Neuronal stem cell (in vitro differentiated cells): ENCODE measurements around the gene CORO2B.
A peak's percentile ranks its signal among the peaks of the same experiment; 100 is the strongest.

ENCODE experiments used
- DNase-seq: peaks from one replicate; pipeline ENCODE4 v3.0.0-alpha.2; 2013; ENCODE audit warnings: low spot score
- H2AFZ ChIP-seq: one replicate; pipeline ENCODE4 v1.6.1; 2013; ENCODE audit warnings: mild to moderate bottlenecking, low read length, inconsistent platforms
- H2AK5ac ChIP-seq: 2 replicates; pipeline ENCODE4 v1.6.1; 2013; ENCODE audit warnings: low read depth, mild to moderate bottlenecking, inconsistent platforms, low read length, moderate library complexity, mixed read lengths
- H2BK120ac ChIP-seq: 2 replicates; pipeline ENCODE4 v1.6.1; 2013; ENCODE audit warnings: low read depth, mild to moderate bottlenecking, inconsistent platforms, low read length, moderate library complexity, mixed read lengths
- H2BK12ac ChIP-seq: one replicate; pipeline ENCODE4 v1.6.1; 2013; ENCODE audit warnings: low read length, inconsistent platforms
- H2BK15ac ChIP-seq: 2 replicates; pipeline ENCODE4 v1.6.1; 2013; ENCODE audit warnings: mild to moderate bottlenecking, low read length, inconsistent platforms, mixed read lengths
- H2BK5ac ChIP-seq: one replicate; pipeline ENCODE4 v1.6.1; 2013; ENCODE audit warnings: inconsistent platforms, mild to moderate bottlenecking, low read length, moderate library complexity
- H3K14ac ChIP-seq: one replicate; pipeline ENCODE4 v1.6.1; 2013; ENCODE audit warnings: low read length, inconsistent platforms
- H3K18ac ChIP-seq: 2 replicates; pipeline ENCODE4 v1.6.1; 2013; ENCODE audit warnings: low read length, inconsistent platforms
- H3K23ac ChIP-seq: 2 replicates; pipeline ENCODE4 v1.6.1; 2013; ENCODE audit warnings: low read depth, mild to moderate bottlenecking, mixed read lengths, low read length, inconsistent platforms; ENCODE audit not compliant: poor library complexity
- H3K27ac ChIP-seq: replicated peaks from 3 replicates; pipeline ENCODE4 v1.5.1; 2013; ENCODE audit warnings: low read length, inconsistent platforms
- H3K27me3 ChIP-seq, 3 experiments: 2 replicates each; pipeline ENCODE4 v1.6.1; 2013; ENCODE audit warnings: low read length in 3 of 3, mild to moderate bottlenecking in 2 of 3, inconsistent platforms in 1 of 3, low read depth in 1 of 3, mixed read lengths in 1 of 3, moderate library complexity in 1 of 3; ENCODE audit not compliant: control insufficient read depth in 3 of 3, insufficient read depth in 3 of 3
- H3K36me3 ChIP-seq, 2 donors: replicated peaks in 1 of 2; 2 replicates each; pipeline ENCODE4 v1.6.1; 2013; ENCODE audit warnings: low read length in 2 of 2; ENCODE audit not compliant: control insufficient read depth in 2 of 2, insufficient read depth in 2 of 2
- H3K4ac ChIP-seq: 2 replicates; pipeline ENCODE4 v1.6.1; 2013; ENCODE audit warnings: inconsistent platforms, mild to moderate bottlenecking, low read length, moderate library complexity
- H3K4me1 ChIP-seq, 2 donors: 1 replicate in 1 of 2; 2 replicates in 1 of 2; pipeline ENCODE4 v1.6.1; 2013; ENCODE audit warnings: low read length in 2 of 2, low read depth in 1 of 2; ENCODE audit not compliant: control insufficient read depth in 2 of 2, insufficient read depth in 1 of 2
- H3K4me2 ChIP-seq: one replicate; pipeline ENCODE4 v1.6.1; 2013; ENCODE audit warnings: mild to moderate bottlenecking, low read length, inconsistent platforms; ENCODE audit not compliant: insufficient read depth, poor library complexity, severe bottlenecking
- H3K4me3 ChIP-seq, 2 donors: 2 replicates each; pipeline ENCODE4 v1.5.1; 2013; ENCODE audit warnings: low read length in 2 of 2, mild to moderate bottlenecking in 2 of 2, inconsistent platforms in 1 of 2, moderate library complexity in 1 of 2
- H3K79me1 ChIP-seq: one replicate; pipeline ENCODE4 v1.6.1; 2013; ENCODE audit warnings: low read depth, mild to moderate bottlenecking, inconsistent platforms, low read length, moderate library complexity
- H3K9ac ChIP-seq: one replicate; pipeline ENCODE4 v1.6.1; 2013; ENCODE audit warnings: mild to moderate bottlenecking, low read depth, low read length, inconsistent platforms; ENCODE audit not compliant: poor library complexity
- H3K9me3 ChIP-seq, 2 donors: replicated peaks in 1 of 2; 2 replicates each; pipeline versions ENCODE3 to v1.6.1; 2013; ENCODE audit warnings: low read length in 2 of 2, mild to moderate bottlenecking in 2 of 2, inconsistent platforms in 1 of 2, low read depth in 1 of 2, mixed read lengths in 1 of 2, moderate library complexity in 1 of 2; ENCODE audit not compliant: control insufficient read depth in 2 of 2, insufficient read depth in 1 of 2
- H4K8ac ChIP-seq: one replicate; pipeline ENCODE4 v1.6.1; 2013; ENCODE audit warnings: low read depth, mild to moderate bottlenecking, inconsistent platforms, low read length, moderate library complexity
- H4K91ac ChIP-seq: one replicate; pipeline ENCODE4 v1.6.1; 2013; ENCODE audit warnings: low read length, low read depth, mild to moderate bottlenecking, inconsistent platforms; ENCODE audit not compliant: poor library complexity
- WGBS, 2 donors: extraction: QIAGEN DNeasy Blood & Tissue Kit; methylation state at CpG; one replicate each; pipeline ENCODE4 v1.1.7; 2013; ENCODE audit warnings: missing lambda C conversion rate in 2 of 2, mixed read lengths in 1 of 2; ENCODE audit not compliant: insufficient read length in 2 of 2, insufficient replicate concordance in 1 of 2; ENCODE audit errors: extremely low coverage in 2 of 2; 5-methylcytosine and 5-hydroxymethylcytosine counted together

The CORO2B gene

DNA sequence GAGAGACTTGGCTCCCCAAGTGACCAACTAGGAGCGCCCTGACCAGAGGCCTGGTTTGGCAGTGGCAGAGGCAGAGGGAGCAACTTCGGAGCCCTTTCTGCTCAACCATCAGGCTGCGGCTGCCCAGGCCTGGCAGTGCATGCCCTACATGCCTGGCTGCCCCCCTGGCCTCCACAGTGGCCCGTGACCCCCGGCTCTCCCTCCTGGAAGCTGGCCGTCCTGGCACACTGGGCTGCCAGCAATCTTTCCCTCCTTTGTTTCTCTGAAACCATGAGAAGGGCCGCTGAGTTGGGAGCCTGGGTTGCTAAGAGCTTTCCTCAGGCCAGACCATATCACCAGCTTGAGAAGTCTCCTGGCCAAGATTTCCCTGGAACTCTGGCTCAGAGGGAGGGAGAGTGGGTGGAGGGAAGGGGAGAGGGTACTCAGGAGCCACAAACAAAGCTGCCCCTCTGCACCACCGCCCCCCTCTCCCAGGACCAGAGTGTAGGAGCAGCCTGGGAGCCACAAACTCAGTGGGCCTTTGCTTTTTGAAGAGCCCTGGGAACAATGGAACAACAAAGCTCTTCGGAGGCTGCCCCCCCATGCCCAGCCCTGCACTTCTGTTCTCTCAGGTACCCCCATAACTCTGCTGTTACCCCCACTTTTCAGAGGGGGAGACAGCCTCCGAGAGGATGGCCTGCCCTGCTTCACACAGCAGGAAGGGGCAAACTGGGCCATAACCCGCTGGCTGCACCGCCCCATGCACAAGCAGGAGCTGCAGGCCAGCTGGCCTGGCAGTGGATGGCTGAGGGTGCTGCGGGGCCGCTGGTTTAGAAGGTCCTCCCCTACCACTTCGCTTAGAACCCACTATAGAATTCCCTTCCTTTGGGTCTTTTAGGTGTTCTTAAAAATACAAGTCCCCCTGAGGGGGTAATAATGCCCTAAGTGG, 11.3 kb downstream of the CORO2B start:
- Histone ChIP-seq H4K91ac (peak overlapping the region; percentile 79), H3K27ac (no peak overlapping the region), H4K8ac (peak overlapping the region; percentile 52), H2BK15ac (peak overlapping the region; percentile 56), H3K18ac (peak overlapping the region; percentile 85), H3K36me3 (no peaks in the 10 kb centered on the region), H2BK120ac (no peak overlapping the region), H3K4me3 (no peak overlapping the region), H3K23ac (no peak overlapping the region), H3K27me3 (no peaks in the 10 kb centered on the region), H2AK5ac (no peak overlapping the region), H2BK12ac (peak overlapping the region; percentile 27), H3K4me2 (no peak overlapping the region), H3K79me1 (peaks cover 2% of the 10 kb centered on the region), H3K4ac (no peak overlapping the region), H2AFZ (no peak overlapping the region), H3K14ac (peak overlapping the region; percentile 49), H3K9ac (peak overlapping the region; percentile 66), H3K9me3 (no peaks in the 10 kb centered on the region), H2BK5ac (no peak overlapping the region), H3K4me1 (peaks cover 15 to 23% of the 10 kb centered on the region in 2 donors)
- DNase-seq = no peak
- WGBS, 2 donors = no CpG with 5 or more reads among the region's 15 CpGs

DNA sequence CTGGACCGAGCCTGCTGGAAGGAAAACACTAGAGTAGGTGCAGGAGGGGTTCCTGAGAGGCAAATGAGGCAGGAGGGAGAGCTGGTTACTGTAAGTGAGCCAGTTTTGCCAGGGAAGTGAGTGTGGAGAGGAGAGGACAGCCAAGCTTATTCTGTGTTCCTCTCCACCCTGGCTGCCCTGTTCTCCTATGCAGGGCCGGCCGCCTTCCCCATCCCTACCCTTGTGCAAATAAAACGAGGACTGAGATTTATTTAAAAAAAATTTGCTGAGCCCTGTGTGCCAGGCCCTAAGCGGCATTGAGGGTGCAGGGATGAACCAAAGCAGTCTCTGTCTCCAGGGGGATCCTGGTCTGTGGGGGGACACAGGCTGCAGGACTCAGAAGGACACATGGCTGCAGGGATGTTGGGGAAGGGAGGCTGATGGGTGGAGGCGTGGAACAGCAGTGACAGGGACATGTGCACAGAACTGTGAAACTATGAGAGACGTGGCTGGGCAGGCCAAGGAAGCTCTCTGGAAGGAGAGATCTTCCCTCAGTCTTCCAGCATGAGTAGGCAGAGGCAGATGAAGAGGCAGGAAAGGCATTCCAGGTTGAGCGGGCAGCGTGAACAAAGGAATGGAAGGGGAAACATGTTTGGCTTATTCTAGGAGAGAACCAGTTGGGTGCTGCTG, 12.1 kb downstream of the CORO2B start:
- Histone ChIP-seq H3K4ac (no peak overlapping the region), H2BK15ac (peak overlapping the region; percentile 56), H3K36me3 (no peaks in the 10 kb centered on the region), H2BK120ac (no peak overlapping the region), H3K14ac (no peak overlapping the region), H3K4me3 (no peak overlapping the region), H3K18ac (peak overlapping the region; percentile 83), H2BK5ac (peak overlapping the region; percentile 2), H3K27me3 (no peaks in the 10 kb centered on the region), H3K9me3 (no peaks in the 10 kb centered on the region), H3K4me1 (peaks cover 20 to 28% of the 10 kb centered on the region in 2 donors), H2AK5ac (peak overlapping the region; percentile 58), H2BK12ac (no peak overlapping the region), H3K9ac (no peak overlapping the region), H3K23ac (no peak overlapping the region), H3K27ac (no peak overlapping the region), H2AFZ (no peak overlapping the region), H3K4me2 (no peak overlapping the region), H3K79me1 (peaks cover 2% of the 10 kb centered on the region), H4K8ac (no peak overlapping the region), H4K91ac (no peak overlapping the region)
- DNase-seq = no peak
- WGBS, 2 donors = no CpG with 5 or more reads among the region's 9 CpGs

DNA sequence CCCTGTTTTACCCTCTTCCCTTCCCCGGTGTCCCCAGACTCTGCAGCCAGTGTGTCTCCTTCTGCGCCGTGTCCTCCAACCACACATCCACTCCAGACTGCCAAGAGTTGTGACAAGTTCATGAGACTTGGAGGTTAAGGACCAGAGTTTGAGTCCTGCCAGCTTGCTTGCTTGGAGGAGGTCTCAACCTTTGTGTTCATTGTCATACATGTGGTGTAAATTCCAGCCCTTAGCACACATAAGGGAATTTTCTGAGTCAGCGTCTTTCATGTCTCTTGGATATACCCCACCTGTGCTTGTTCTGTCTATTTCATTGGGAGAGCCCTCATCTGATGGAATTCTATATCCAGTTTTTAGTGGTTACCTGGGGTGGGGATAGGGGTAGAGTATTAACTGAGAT, 13.3 kb downstream of the CORO2B start:
- no peak overlapping the region for H2BK12ac ChIP-seq
- H3K9ac ChIP-seq = no peak overlapping the region
- no peak overlapping the region for H3K14ac ChIP-seq
- H2BK120ac ChIP-seq = no peak overlapping the region
- H3K27ac ChIP-seq = no peak overlapping the region
- H2AK5ac ChIP-seq = no peak overlapping the region
- no peak overlapping the region for H3K4me3 ChIP-seq
- DNase-seq = no peak
- H2AFZ ChIP-seq = no peak overlapping the region
- H3K23ac ChIP-seq = no peak overlapping the region
- no CpG with 5 or more reads among the region's 4 CpGs for WGBS, 2 donors
- no peak overlapping the region for H3K4me2 ChIP-seq
- H4K8ac ChIP-seq = no peak overlapping the region
- no peaks in the 10 kb centered on the region for H3K36me3 ChIP-seq
- H3K4ac ChIP-seq = no peak overlapping the region
- H3K4me1 ChIP-seq = peaks cover 20 to 28% of the 10 kb centered on the region in 2 donors
- H2BK15ac ChIP-seq = no peak overlapping the region
- H3K9me3 ChIP-seq = no peaks in the 10 kb centered on the region
- H4K91ac ChIP-seq = peak overlapping the region; percentile 13
- H2BK5ac ChIP-seq = no peak overlapping the region
- H3K27me3 ChIP-seq = no peaks in the 10 kb centered on the region
- peak overlapping the region; percentile 31 for H3K18ac ChIP-seq
- peaks cover 2% of the 10 kb centered on the region for H3K79me1 ChIP-seq

DNA sequence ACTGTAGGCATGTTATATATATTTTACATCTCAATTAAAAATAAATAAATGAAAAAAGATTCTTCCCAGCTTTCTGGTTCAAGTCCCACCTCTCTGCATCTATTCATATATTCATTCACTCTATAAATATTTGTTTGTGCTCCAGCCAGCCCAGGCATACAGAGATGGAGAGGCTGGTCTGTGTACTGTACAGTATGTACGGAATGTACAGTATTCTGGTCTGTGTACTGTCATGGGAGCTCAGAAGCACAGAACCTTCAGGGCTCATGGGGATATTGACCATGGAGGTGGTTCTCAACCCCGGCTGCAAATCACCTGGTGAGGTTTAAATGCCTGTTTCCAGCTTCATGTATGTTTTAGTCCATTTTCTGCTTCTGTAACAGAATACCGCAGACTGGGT, 13.8 kb downstream of the CORO2B start:
- Histone ChIP-seq H3K4me1 (peaks cover 20 to 28% of the 10 kb centered on the region in 2 donors), H2BK15ac (no peak overlapping the region), H3K4me3 (no peak overlapping the region), H4K91ac (no peak overlapping the region), H2BK5ac (no peak overlapping the region), H3K9me3 (no peaks in the 10 kb centered on the region), H2AFZ (no peak overlapping the region), H3K18ac (no peak overlapping the region), H2BK120ac (no peak overlapping the region), H3K27me3 (no peaks in the 10 kb centered on the region), H3K4ac (no peak overlapping the region), H3K4me2 (no peak overlapping the region), H3K36me3 (no peaks in the 10 kb centered on the region), H2AK5ac (no peak overlapping the region), H3K23ac (no peak overlapping the region), H3K79me1 (peaks cover 2% of the 10 kb centered on the region), H2BK12ac (no peak overlapping the region), H3K14ac (no peak overlapping the region), H4K8ac (no peak overlapping the region), H3K9ac (no peak overlapping the region), H3K27ac (no peak overlapping the region)
- WGBS, 2 donors = no CpG with 5 or more reads among the region's 3 CpGs
- no peak for DNase-seq
